GM18502 (cell line): Measurements from ENCODE around the gene ACR.

Experiments used
- ATAC-seq: cut with Tn5 transposase; IDR thresholded peaks from one replicate; pipeline ENCODE4 v1.9.1; 2021; ENCODE audit warnings: mild to moderate bottlenecking; ENCODE audit not compliant: unreplicated experiment, poor library complexity

Gene ACR

GRCh38 chr22:50715776-50716175 is 22.2 kb upstream of the ACR start:
- ATAC-seq = no peak

GRCh38 chr22:50716290-50717024 is 21.5 kb upstream of the ACR start:
- no peak for ATAC-seq

DNA sequence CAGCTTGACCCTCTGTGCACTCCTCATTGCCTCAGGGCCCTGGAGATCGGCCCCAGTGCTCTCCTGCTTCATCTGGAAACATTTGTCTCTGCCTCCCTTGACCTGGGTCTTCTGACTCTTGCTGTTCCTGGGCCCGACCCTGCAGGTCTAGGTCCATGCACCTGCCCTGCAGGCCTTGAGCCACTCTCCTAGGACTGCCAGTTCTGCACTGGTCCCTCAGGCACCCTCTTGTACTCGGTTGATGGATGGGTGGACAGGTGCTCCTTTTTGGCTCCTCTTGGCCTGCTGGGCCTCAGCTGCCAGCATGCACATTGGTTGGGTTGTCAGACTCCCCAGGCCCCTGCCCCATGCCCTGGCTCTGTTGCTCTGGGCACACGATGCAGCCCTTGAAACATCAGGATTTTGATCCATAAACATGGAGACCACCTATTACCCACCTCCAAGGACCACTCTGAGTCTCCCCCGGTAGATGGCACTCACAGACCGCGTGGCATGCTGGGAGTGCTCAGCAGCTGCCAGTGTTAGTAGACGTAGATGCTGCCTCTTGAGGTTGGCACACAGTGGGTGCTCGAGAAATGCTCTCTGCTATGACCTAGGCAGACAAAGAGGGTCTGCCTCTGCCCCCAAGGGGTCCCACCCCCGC is 20.2 kb upstream of the ACR start:
- no peak for ATAC-seq

GRCh38 chr22:50718352-50718709 is 19.7 kb upstream of the ACR start:
- no peak for ATAC-seq

- no peak for ATAC-seq
Measured at GRCh38 chr22:50719814-50720300, 18.1 kb upstream of the ACR start.

DNA sequence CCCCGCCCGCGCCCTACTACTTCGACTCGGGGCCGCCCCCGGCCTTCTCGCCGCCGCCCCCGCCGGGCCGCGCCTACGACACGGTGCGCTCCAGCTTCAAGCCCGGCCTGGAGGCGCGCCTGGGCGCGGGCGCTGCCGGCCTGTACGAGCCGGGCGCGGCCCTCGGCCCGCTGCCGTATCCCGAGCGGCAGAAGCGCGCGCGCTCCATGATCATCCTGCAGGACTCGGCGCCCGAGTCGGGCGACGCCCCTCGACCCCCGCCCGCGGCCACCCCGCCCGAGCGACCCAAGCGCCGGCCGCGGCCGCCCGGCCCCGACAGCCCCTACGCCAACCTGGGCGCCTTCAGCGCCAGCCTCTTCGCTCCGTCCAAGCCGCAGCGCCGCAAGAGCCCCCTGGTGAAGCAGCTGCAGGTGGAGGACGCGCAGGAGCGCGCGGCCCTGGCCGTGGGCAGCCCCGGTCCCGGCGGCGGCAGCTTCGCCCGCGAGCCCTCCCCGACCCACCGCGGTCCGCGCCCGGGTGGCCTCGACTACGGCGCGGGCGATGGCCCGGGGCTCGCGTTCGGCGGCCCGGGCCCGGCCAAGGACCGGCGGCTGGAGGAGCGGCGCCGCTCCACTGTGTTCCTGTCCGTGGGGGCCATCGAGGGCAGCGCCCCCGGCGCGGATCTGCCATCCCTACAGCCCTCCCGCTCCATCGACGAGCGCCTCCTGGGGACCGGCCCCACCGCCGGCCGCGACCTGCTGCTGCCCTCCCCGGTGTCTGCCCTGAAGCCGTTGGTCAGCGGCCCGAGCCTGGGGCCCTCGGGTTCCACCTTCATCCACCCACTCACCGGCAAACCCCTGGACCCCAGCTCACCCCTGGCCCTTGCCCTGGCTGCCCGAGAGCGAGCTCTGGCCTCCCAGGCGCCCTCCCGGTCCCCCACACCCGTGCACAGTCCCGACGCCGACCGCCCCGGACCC is 17.4 kb upstream of the ACR start:
- ATAC-seq = no peak

DNA sequence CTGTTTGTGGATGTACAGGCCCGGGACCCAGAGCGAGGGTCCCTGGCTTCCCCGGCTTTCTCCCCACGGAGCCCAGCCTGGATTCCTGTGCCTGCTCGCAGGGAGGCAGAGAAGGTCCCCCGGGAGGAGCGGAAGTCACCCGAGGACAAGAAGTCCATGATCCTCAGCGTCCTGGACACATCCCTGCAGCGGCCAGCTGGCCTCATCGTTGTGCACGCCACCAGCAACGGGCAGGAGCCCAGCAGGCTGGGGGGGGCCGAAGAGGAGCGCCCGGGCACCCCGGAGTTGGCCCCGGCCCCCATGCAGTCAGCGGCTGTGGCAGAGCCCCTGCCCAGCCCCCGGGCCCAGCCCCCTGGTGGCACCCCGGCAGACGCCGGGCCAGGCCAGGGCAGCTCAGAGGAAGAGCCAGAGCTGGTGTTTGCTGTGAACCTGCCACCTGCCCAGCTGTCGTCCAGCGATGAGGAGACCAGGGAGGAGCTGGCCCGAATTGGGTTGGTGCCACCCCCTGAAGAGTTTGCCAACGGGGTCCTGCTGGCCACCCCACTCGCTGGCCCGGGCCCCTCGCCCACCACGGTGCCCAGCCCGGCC is 16.7 kb upstream of the ACR start:
- no peak for ATAC-seq

DNA sequence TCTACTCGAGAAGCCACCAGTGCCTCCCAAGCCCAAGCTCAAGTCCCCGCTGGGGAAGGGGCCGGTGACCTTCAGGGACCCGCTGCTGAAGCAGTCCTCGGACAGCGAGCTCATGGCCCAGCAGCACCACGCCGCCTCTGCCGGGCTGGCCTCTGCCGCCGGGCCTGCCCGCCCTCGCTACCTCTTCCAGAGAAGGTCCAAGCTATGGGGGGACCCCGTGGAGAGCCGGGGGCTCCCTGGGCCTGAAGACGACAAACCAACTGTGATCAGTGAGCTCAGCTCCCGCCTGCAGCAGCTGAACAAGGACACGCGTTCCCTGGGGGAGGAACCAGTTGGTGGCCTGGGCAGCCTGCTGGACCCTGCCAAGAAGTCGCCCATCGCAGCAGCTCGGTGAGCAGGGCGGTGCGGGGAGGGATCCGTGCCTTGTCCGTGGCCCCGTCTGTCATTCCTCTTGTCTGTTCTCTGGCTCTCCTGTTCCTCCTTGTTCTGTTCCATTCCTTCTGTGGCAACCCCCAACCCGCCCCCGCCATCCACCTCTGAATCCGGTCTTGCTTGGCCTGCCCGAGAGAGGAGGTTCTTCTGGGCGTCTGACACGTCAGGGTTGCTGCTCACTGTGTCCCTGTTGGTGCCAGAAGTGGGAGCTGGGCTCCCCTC is 15.8 kb upstream of the ACR start:
- ATAC-seq = no peak

- ATAC-seq = no peak
Measured at GRCh38 chr22:50722716-50723428, 15.1 kb upstream of the ACR start.

DNA sequence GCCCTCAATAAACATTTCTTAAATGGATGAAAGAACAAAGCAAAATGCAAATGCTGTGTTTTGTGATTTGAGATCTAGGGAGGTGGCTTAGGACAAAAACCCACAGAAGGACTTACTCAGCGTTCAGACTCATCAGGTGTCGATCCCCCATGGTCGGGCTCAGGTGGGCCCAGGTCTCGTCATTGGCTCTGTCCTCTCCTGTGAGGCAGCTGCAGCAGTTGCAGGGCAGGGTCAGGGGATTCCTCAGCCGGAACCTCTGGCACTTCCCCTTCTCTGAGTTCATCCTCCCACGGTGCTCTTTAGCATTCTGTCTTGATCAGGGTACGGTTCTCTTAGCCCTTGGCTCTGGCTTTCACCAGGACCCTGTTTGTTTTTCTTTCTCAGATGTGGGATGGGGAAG is 14.0 kb upstream of the ACR start:
- no peak for ATAC-seq

- no peak for ATAC-seq
Measured at GRCh38 chr22:50724616-50725015, 13.4 kb upstream of the ACR start.

- ATAC-seq = no peak
Measured at GRCh38 chr22:50725597-50725996, 12.4 kb upstream of the ACR start.

GRCh38 chr22:50726643-50727340 is 11.2 kb upstream of the ACR start:
- no peak for ATAC-seq

- no peak for ATAC-seq
Measured at GRCh38 chr22:50727678-50728522, 10.1 kb upstream of the ACR start.

- no peak for ATAC-seq
Measured at GRCh38 chr22:50728523-50728931, 9.5 kb upstream of the ACR start.

GRCh38 chr22:50729391-50730012 is 8.5 kb upstream of the ACR start:
- no peak for ATAC-seq

DNA sequence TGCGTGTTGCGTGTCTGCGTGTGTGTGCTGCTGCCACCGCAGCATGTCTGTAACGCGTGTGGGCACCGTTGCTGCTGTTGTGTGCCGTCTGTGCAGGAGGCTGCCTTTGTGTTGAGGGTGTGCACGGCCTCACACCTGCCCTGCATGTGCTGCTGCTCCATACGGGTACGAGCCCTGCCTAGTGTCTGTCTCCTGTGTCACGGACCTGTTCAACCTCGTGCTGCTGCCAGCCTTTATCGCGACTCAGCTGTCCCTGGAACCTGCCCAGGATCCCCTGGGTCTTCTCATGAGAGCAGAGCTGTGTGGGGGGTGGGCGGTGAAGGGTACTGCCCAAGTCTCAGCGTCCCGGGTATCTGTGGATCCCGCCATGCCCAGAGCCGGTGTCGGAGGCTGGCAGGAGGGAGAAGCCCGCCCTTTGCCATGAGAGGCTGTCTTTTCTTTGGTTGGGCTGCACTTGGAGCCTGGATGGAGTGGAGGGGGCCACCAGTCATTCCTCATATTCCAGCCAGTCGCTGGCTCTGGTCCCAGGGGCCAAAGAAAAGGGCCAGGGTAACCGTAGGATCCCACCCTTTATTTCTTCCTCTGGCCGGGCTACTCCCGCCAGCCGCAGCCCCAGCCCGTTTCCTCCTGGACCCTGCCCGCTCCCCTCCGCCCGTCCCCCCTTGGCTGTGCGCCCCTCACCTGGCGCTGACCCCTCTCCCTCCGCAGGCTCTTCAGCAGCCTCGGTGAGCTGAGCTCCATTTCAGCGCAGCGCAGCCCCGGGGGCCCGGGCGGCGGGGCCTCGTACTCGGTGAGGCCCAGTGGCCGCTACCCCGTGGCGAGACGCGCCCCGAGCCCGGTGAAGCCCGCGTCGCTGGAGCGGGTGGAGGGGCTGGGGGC is 7.8 kb upstream of the ACR start:
- ATAC-seq = no peak
